Measurements from ENCODE around the gene VAPB.

DNA sequence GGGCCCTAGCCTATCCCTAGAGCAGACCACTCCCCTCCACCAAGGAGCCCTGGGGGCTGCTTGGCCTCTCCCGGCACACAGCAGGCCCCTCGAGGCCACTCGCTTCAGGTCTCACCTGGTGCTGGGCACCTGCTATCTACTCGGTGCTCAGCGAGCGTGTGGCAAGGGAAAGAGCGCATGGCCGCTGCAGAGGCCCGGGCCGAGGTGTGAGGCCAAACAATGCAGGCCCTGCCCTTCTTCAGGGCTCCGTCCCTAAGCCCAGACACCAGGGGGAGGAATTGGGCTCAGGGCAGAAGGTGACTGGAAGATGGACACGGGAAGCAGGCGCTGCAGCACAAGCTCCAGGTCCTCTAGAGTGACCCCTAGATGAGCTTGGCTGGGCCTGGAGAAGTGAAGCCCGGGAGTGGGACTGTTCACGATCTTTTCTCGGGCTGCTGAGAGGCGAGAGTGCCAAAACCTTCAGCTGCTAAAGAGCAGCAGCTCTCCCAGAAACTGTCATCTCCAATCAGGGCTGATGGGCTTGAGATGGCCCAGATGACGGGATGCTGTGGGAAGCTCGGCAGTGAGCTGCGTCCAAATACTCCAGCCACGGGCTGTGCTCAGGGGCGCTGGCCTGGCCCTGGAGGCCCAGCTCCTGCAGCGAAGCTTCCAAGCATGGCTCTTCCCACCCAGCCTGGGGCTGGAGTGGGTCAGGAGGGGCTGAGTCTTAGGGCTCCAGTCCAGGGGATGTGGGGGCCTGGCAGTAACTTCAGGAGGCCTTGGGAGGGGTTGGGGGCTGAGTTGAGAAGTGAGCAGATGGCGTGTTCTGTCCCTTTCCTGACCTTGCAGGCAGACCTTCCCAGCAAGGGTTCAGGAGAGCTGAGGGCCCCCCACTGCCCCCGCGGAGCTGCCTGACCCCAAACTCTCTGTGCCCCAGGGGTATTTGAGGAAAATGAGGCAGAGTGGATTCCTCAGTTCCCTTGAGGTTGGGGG, 82.5 kb downstream of the VAPB start:
- TF ChIP-seq MXI1 (conservative IDR thresholded peaks at IDR 0.05; ENCODE audit: poor library complexity, severe bottlenecking) (no peak), CTCF (IDR thresholded peaks at IDR 0.05; ENCODE audit: poor library complexity, severe bottlenecking) (no peak), RAD21 (conservative IDR thresholded peaks at IDR 0.05) (no peak)

All from neural cell (in vitro differentiated cells).